NCI-H146 treated with DMSO at 0.1 percent for 48 hours (cell line): ENCODE measurements around the gene NACC2.

Experiments used
- DNase-seq: peaks from one replicate; lab custom pipeline; 2025; ENCODE audit not compliant: unreplicated experiment; lab: John Stamatoyannopoulos, UW

The NACC2 gene

DNA sequence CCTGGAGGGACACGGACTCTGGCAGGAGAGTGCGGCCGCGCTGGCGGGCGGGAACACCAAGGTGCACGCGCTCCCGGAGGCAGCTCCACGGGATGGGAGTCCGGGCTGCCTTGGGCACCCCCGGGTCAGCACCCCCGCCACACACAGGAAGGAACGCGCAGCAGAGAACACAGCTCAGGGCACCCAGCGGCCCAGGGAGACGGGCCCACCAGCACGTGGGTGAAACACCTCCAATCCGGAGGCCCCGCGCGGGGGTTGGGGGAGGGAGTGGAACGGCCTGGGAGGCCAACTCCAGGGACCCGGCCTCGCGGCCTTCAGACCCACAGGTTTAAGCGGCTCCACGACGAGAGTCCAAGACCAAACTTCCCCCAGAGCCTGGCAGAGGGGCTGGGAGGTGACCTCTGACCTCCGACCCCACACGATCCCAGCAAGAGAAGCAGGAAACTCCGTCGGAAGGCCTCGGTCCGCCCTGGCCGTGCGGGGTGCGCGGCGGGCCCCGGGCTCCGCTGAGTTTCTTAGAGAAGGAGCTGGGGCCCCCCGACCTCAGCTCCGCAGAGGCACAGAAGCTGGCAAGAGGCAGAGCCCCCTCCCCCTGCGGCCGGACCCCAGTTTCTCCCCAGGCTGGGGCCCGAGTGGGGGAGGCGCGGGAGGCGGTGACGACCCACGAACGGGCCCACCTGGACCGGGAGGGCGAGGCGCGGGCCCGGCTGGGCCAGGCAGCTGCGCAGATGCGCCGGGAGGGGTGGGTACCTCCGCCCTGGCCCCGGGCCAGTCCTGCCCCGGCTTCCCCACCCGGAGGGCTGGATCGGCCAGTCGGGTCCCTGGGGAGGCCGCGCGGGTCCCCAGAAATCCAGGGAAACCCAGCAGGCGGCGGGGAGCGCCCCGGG lies 851 bp downstream of the NACC2 start:
- DNase-seq = no peak

DNA sequence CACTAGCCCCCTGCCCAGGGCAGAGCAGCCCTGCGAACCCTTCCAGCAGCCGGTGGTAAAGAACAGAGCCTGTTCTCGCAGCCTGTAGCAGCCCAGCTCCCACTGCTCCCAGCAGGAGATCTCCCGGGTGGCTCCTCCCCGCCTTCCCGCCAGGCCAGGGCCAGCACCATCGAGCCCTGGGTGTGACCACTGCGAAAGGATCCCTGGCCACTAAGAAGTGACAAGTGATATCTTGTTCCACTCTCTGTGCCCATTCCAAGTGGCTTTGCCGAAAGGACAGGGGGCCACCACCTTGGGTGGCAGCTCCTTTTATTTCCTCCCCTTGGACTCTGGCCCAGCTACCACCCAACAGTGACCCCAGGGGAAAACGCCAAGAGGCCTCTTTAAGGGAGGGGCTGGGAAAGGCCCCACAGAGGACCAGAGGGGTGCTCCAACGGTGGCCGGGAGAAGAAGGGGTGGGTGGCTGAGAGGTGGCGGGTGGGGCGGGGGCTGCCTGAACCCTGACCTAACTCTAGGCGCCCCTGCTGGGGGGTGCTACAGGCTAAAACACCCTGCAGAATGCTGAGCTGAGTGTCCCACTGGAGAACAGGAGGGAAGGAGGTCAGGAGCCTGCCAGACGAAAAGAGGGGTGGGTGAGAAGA lies 1.6 kb downstream of the NACC2 start:
- DNase-seq = no peak

DNA sequence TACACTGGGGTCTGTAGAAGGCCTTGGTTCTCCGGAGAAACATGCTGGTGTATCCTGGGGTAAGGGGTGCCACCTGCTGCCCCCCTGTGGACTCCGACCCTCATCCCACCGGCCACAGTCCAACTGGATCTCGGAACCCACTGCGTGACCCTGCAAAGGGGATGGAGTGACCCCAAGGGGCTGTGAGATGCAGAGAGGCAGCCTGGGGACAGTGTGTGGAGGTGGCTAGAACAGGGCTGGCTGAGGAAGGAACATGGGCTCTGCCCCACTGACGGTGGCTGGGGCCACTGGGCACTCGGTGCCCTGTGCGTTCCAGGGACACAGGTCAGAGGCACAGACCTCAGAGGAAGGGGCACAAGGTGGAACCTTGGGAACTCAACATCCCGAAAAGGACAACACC lies 2.3 kb downstream of the NACC2 start:
- DNase-seq = no peak

DNA sequence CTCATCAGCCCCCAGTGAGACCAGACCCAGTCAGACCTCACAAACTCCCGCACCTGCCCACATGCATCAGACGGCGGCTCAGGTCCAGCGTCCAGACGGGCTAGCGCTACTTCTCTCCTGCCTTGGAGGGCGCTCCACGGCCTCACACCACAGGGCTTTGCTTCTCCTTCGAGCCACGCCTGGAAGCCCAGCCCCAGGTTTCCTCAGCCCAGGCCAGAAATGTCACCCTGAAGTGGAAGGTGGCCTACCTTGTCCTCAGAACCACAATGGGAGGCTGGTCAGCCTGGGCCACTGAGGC lies 2.8 kb downstream of the NACC2 start:
- no peak for DNase-seq

DNA sequence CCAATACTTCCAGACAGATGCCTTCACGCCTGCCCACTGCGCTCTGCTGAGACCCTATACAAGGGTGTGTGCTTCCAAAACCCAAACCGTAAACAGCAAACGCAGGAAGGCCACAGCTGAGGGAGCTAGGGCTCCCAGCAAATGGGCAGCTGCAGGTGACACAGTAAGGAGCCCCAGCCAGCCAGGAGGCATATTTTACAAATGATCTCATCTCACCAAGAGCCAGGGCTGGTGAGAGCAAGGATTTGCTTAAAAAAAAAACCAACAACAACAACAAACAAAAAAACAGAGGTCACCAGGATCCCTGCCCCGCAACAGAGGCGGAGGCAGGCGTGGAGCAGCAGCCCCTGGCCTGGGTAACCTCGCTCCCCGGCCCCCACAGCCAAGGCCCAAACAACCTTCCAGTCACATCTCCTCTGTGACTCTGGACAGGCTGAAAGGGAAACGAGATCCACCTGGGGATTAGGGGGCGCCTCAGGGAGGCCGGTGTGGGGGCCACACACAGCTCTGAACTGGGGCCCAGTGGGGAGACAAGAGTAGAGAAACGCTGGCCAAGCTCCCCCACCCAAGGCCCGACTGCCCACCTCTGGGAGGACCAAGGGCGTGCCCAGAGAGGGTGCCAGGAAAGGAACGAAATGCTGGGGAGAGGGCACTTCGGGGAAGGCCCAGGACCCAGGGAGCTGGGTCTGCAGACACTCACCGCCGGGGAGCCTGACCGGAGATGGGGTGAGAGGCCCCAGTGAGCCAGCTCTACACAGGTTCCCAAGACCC lies 3.3 kb downstream of the NACC2 start:
- DNase-seq = no peak

GRCh38 chr9:136090768-136091581 lies 4.1 kb downstream of the NACC2 start:
- DNase-seq = no peak

GRCh38 chr9:136090056-136090735 lies 4.9 kb downstream of the NACC2 start:
- no peak for DNase-seq

DNA sequence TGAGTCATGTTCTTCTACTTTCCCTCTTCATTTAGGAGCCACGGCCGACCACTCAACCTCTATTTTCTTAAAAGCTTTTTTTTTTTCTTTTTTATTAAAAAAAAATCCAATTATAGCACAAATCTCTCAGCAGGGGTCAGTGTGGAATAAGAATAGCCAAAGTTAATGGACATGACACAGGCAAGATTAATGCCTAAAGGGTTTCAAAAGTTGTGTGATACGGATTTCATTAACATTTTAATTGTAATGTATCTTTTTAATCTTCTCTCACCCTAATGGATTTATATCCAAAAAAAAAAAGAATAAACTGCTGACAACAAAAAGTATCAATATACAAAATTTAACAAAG lies 5.4 kb downstream of the NACC2 start:
- DNase-seq = no peak

GRCh38 chr9:136088939-136089696 lies 6.0 kb downstream of the NACC2 start:
- no peak for DNase-seq

DNA sequence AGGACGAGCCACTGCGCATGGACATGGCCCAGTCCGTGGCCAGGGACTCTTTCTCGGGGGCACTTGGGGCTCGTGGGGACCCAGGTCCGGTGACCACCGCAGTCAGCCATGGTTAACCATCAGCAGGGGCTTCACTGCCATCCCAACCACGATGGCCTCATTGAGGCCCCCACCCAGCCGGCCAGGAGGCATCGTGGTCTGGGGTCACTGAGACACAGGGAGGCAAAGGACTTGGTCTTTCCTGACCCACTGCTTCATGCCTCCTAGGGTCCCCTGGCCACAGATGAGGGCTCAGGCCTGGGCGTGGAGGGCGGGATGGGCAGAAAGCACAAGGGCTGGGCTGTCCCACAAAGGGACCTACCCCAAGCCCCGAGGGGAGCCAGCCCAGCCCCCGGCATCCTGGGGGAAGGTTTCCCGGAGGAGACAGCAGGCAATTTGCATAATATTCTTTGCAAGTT lies 6.6 kb downstream of the NACC2 start:
- DNase-seq = no peak

DNA sequence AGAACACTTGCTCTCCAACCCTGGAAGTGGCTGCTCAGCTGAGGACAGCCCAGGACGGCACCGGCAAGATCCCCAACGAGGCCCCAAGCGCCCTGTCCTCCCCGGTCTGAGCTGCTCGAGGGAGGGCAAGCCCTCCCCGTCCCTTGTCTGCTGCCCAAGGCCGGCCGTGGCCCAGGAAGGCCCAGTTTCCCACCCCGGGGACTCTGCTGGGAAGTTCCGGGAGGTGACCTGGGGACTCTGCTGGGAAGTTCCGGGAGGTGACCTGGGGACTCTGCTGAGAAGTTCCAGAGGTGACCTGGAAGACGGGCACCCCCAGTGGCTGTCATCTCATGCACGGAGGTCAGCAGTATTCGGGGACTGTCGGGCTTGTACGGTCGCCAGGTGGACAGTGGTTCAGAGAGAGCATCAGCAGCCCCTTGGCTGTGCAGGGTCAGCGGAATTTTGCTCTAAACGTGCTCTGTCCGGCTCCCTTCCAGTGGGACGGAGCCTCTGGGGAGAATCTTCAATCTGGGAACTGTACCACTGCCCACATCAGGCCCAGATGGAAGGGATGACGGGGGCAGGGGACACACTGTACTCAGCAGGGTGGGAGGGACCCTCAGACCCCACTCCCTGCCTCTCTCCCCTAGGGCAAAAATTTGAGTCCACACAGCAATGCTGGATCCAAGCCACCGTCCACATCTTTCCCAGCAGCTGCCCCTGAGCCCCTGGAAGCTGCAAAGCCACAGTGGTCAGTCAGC lies 7.2 kb downstream of the NACC2 start:
- DNase-seq = no peak

DNA sequence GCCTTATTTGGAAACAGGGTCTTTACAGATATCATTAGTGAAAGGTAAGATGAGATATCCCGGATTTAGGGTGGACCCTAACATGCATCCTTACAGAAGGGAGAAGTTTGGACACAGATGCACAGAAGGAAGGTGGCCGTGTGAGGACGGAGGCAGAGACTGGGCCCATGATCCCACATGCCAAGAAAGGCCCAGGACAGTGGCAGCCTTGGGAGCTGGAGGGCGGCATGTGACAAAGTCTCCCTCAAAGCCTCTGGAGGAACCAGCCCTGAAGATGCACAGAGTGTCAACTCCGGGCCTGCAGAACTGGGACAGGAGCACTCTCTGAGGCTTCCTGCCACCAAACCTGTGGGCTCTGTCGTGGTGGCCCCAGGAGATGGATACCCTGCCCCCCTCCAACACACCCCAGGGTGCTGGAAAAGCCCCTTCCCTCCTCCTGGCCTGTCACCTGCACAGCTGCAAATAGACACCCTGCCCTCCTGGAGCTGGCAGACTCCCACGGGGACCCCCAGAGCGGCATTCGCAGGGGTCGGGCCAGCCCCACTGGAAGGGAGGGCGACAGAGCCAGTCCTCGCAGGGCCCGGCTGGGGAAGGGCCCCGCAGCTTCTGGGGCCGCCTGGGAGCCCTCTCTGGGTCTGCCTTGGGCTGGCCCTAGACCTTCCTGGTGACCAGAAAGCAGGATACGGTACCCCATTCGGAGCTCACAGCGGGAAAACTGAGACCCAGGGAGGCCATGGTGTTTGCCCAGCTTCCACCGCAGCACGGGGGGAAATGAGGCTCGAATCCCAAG lies 7.9 kb downstream of the NACC2 start:
- DNase-seq = no peak

DNA sequence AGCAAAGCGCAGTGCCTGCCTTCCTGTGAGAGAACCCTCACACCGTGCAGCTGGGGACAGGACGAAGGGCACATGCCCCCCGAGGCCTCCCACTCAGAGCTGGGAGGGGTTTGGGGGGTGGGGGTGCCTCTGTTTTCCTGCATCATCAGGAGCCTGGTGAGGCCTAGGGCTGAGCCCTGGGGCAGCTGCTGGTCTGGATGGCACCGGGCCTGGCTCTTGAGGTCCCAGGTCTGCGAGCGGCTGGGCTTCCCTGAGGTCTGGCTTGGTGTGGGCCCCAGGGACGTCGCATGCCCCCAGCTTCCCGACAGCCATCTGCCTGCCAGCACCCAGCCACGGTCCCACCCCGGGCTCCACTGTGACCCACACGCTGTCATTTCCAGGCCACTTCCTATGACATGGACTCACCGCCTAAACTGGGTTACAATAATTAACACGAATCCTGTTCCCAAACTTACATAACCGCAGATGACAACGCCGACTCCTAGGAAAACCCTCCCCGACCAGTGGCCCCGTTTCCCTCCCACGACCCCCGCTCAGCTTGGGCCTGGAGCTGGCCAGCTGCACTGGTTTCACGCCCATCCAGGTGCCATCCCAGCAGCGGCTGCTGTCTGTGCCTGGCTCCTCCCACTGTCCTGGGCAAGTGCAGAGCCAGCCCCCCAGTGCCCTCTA lies 8.7 kb downstream of the NACC2 start:
- DNase-seq = no peak

DNA sequence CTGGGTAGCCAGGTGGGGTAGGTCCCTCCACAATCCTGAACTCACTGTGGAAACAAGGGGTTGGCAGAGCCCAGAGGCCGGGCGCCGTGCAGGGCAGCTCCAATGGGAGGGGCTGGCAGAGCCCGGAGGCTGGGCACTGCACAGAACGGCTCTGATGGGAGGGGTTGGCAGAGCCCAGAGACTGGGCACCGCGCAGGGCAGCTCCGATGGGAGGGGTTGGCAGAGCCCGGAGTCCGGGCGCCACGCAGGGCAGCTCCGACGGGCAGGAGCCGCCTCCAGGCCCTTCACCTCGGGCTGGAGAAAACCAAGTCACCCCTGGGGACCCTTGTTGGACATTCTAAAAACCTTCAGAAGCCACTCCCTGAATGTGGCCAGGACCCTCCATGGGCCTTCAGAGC lies 9.3 kb downstream of the NACC2 start:
- no peak for DNase-seq

DNA sequence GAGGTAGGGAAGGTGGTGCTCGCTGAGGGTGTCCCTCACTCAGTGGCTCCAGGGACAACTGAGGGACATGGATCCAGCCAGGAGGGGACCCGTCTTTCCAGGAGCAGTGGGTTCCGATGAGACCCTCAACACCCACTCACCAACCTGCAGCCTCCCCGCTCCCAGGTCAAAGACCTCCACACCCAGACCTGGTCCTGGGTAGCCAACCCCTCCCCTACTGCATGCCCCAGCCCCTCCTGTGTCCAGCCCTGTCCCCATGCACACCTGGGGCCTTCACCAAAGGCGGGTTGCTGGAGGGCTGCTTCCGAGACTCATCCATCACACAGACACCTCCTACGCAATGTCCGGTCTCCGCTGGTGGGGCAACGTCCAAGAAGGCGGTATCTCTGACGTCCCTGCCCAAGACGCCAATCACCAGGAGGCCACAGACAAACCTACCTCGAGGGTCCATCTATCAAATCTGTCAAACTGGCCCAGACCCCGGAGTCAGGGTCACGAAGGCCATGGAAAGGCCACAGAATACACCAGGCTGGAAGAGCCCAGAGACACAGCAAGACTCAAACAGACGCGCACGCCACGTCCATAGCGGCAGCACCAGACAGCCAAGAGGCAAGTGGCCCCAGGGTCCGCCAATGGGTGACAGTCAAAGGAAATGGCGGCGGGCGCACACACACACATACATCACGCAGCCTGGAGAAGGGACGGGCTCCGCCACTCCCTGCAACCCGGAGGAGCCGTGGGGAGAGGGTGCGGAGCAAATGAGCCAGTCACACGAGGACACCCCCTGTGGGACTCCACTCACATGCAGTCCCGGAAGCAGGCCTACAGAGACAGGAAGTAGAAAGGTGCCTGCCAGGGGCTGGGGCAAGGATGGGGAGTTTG lies 10.8 kb downstream of the NACC2 start:
- no peak for DNase-seq

DNA sequence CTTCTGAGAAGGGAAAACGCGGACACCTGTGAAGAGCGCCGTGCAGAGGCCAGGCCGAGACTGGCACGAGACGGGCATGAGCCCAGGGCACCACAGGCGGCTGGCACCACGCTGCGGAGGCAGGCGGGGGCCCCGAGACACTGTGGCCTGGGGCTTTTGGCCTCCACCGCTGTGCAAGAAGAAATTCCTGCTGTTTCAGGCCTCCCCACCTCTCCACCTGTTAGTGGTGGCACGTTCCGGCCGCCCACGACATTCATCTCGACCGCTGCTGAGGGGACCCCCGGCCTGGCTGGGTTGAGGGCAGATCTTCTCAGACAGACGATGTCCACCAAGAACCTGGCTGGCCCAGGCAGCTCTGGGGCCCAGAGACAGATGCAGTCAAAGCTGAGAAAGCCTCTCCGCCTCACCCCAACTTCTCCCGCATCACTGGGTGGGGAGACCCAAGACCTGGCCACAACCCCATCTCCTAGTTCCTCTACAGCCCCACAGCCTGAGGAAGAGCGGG lies 11.5 kb downstream of the NACC2 start:
- DNase-seq = no peak
